Ecto neural progenitor cell (in vitro differentiated cells): ENCODE results near the gene PCK1.

ENCODE experiments used
- DNase-seq: peaks from one replicate; pipeline ENCODE4 v3.0.0-alpha.2; 2018; ENCODE audit warnings: low spot score

The PCK1 gene

DNA sequence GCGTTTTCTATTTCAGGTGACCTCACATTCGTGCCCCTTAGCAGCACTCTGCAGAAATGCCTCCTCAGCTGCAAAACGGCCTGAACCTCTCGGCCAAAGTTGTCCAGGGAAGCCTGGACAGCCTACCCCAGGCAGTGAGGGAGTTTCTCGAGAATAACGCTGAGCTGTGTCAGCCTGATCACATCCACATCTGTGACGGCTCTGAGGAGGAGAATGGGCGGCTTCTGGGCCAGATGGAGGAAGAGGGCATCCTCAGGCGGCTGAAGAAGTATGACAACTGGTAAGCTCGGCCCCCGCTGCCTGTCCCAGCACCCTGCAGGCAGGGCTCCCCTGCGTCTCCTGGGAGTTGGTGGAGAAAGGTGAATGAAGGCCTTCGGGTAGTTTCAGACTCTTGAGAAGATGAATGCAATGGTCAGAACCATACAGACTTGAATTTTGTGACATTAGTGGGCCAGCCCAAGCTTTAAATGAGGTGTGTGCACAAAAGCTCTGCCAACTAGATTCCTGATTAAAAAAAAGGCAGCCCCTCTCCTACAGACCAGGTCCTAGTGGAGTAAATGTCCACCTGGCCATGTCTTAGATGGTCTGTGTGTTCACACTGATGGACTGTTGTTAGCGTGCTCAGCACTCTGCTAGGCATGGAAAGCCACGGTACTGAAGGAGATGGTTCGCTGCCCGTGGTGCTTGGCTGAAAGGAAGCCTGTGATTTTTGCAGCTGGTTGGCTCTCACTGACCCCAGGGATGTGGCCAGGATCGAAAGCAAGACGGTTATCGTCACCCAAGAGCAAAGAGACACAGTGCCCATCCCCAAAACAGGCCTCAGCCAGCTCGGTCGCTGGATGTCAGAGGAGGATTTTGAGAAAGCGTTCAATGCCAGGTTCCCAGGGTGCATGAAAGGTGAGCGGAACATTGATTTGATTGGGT lies 708 bp downstream of the PCK1 start:
- no peak for DNase-seq

DNA sequence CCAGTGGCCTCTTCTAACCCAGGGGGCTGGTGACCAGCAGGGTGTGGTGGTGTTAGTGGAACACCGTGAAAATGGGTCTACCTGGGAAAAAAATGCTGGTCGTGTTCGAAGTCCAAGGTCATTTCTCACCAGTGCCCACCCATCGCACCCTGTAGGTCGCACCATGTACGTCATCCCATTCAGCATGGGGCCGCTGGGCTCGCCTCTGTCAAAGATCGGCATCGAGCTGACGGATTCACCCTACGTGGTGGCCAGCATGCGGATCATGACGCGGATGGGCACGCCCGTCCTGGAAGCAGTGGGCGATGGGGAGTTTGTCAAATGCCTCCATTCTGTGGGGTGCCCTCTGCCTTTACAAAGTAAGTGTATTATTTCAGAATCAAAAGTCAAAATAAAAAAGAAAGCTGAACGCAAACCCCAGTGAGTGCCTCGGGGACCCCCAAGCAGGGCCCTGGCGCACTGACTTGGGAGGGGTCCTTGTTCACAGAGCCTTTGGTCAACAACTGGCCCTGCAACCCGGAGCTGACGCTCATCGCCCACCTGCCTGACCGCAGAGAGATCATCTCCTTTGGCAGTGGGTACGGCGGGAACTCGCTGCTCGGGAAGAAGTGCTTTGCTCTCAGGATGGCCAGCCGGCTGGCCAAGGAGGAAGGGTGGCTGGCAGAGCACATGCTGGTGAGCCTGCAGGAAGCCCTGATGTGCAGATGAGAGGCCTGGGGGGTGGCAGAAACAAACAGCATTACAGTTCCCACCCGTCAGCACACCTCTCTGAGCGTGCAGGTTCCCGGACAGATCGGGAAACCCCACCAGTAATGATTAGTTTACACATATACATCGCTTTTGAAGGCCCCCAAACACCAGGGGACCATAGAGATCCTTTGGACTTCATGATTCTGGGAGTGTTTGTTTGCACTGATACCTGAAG lies 1.9 kb downstream of the PCK1 start:
- DNase-seq, result no peak

DNA sequence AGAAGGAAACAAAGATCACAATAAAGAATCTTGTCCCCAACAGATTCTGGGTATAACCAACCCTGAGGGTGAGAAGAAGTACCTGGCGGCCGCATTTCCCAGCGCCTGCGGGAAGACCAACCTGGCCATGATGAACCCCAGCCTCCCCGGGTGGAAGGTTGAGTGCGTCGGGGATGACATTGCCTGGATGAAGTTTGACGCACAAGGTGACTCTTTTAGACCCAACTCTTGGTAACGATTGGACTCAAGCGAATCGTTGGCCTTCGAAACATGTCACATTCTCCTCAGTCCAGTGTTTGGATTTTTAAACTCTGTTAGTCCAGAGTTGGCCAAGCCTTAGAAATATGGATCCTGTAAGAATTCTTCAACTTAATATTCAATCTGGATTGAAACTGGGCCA lies 2.6 kb downstream of the PCK1 start:
- DNase-seq, result no peak

DNA sequence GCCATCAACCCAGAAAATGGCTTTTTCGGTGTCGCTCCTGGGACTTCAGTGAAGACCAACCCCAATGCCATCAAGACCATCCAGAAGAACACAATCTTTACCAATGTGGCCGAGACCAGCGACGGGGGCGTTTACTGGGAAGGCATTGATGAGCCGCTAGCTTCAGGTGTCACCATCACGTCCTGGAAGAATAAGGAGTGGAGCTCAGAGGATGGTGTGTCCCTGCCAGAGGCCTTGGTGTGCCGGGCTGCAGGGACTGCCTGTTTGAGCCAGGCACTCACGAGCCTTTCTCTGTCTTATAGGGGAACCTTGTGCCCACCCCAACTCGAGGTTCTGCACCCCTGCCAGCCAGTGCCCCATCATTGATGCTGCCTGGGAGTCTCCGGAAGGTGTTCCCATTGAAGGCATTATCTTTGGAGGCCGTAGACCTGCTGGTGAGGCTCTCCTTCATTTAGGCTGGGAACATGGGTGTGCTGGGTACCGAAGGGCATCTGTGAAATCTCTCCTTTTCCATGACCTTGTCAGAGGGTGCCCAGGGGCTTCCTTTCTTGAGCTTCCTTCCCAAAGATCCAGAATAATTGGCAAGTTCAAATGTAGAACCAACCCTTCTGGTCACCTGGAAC lies 3.4 kb downstream of the PCK1 start:
- DNase-seq, result no peak

DNA sequence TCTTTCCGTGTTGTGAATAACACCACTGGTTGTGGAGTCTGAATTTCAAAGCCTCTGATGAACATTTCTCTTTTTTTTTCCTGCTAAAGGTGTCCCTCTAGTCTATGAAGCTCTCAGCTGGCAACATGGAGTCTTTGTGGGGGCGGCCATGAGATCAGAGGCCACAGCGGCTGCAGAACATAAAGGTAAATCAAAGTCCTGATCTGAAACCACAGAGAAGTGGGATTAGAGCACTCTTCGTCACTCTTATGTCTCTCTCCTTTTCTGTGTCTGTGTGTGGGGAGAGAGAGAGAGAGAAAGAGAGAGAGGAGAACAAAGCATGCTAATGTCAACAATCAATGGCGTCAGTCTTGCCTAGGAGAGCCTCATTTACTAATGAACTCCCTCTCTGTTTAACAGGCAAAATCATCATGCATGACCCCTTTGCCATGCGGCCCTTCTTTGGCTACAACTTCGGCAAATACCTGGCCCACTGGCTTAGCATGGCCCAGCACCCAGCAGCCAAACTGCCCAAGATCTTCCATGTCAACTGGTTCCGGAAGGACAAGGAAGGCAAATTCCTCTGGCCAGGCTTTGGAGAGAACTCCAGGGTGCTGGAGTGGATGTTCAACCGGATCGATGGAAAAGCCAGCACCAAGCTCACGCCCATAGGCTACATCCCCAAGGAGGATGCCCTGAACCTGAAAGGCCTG lies 4.2 kb downstream of the PCK1 start:
- DNase-seq, result no peak

DNA sequence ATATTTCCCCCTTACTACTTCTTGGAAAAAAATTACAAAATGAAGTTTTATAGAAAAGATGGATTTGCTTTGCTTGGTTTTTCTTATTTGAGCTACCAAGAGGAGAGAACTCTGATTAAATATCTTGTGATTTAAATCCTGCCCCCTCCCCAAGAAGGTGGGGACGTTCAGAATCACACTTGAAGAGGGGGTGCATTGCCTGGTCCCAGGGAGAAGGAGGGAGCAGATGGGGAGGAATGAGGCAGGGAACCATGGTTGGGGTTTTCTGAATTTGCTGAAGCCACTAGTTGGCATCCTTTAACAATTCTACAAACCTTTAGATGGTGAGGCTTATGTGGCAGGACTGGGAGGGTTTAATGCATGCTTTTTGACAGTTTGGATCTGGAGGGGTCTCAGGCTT lies 5.5 kb downstream of the PCK1 start:
- no peak for DNase-seq

DNA sequence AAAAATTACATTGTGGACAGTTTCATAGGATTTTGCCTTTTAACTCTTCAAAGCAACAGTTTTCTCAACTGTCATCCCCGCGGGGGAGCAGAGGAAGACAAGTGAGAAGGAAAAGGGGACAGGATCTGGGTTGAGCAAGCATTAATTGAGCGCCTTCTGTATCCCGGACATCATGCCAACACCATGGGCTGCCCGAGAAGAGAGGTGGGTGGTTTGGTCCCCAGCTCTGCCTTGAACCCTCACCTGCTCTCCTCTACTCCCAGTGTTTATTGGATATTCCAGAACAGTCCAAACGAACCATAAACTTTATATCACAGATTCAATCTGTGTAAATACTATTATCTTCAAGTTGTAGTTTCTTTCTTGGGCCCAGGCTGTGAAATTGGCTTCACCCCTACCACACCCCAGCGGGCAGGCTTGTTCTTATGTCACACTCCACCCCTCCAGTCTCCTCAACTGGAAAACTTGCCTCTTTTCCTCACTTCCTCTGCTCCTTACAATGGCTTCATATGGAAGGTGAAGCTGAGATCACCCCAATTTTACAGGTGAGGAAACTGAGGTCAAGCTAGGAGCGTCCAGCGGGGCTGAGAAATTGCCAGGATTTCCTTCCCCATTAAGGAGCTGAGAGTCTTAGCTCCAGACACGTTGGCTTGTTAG lies 6.0 kb downstream of the PCK1 start:
- DNase-seq, result no peak

DNA sequence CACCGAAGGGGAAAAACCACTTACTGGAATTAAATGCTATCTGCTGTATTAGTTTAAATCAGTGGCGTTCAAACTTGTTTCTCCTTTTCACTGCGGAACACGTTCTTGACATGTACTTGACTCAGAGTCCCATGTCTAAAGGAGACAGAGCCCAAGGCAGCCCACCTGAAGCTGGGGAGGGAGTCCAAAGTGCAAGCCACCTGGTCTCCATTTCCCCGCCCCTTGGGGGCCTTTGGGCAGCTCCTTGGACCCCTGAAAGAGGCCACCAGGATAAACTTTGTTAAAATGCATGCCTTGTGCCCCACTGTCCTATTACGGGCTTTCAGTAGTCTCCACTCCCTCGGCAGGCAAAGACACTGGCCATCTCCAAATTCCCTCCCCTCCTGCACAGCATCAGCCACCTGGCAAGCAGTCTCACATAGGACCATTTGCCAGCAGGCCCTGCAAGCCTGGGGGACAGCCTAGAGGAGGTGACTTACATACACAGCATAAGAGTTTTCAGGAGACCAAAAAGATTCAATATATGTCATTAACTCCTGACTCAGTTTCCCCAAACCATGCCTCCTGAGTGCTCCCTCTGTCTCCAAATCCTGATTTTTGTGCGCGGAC lies 6.7 kb downstream of the PCK1 start:
- no peak for DNase-seq

DNA sequence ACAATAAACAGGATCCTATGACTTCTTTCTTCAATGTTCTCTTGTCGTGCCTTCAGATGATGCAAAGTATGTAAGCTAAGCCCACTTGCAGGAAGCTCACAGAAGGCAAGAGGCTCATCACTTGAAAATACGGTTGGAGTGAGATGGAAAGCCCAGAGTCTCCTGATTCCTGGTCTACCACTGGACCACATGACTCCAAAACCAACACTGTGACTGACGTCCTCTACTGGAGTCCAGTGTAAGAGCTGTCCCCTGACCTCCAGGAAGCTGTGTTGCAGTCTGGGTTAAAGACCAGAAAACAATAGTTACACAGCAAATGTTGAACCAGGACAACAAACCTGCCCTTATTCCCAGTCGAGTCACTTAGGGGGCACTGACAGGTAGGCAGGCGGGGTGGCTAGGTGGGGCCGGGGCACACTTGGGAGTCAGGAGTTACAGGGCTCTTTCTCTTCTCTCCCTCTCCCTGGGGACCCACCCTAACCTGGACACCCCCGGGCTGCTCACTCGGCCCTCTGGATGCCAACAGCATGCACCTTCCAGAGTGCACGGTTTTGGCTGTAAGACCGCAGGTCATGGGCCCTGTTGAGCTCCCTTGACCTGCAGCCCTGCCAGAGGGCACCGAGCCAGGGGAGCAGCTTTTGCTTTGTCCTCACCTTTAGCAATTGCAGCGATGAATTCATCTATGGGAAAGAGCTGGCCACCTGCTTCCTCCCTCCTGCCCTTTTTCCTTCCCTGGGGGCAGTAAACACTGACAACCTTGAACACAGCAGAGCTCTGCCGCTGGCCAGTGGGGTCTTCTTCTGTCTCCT lies 7.4 kb downstream of the PCK1 start:
- no peak for DNase-seq

DNA sequence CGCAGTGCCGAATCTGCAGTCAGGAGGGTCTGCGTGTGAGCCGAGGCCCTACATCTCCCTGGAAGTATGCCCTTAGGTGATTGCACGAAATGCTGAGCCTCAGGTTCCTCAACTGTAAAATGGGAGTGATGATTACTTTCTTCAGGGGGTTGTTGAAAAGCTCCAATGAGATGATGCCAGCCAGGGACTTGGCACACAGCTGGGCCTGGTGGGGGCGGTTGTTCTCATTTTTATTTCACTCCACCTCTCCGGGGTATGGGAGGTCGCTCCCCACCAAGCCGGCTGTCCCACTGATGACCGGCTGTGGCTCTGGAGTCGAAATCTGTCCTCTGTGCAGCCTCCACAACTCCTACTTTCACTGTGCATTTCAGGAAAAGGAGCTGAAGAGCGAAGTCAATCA lies 8.1 kb downstream of the PCK1 start:
- no peak for DNase-seq

DNA sequence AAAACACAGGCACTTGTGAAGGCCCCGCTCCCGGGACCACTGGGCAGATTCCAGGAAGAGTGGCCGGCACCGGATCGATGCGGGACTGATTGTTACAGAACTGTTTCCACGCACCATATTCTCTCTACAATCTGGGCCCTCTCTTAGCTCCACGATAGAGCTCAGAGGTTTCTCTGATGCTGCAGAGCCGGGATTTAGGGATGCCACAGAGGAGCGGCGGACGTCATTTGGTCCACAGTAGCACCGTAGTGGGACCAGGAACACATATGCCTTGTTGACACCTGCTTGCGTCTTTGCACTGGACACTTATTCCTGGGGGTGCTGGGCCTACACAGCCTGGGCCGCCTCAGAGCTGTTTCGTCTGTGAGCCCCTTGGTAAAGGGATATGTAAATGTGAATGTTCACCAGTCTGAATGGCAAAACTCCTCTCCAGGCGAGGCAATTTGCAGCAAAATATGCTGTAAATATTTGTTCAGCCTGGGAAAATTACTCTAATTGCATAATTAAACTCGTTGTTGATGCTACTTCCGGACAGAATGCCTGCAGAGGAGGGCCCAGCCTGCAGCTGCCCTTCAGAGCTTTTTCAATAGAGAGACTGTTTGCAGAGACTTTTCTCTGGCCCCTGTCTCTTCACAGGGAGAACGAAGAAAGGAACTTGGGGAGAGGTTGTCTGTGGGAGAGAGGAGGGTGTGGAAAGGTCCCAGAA lies 9.4 kb downstream of the PCK1 start:
- no peak for DNase-seq

DNA sequence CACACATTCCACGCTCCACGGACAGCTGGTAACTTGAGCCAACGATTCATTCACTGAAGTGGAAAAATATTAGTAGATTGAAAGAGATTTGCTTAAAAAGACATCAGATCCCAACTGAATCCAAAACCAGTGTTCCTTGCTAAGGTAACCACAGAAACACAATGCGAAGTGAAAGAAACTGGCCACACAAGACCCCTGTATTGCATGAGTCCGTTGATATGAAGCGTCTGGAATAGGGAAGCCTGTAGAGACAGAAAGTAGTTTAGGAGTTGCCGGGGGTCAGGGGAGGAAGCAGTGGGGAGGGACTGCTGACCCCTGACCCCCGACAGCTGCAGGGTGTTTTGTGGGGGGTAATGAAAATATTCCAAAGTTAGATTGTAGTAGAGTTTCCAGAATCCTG lies 10.0 kb downstream of the PCK1 start:
- DNase-seq, result no peak

DNA sequence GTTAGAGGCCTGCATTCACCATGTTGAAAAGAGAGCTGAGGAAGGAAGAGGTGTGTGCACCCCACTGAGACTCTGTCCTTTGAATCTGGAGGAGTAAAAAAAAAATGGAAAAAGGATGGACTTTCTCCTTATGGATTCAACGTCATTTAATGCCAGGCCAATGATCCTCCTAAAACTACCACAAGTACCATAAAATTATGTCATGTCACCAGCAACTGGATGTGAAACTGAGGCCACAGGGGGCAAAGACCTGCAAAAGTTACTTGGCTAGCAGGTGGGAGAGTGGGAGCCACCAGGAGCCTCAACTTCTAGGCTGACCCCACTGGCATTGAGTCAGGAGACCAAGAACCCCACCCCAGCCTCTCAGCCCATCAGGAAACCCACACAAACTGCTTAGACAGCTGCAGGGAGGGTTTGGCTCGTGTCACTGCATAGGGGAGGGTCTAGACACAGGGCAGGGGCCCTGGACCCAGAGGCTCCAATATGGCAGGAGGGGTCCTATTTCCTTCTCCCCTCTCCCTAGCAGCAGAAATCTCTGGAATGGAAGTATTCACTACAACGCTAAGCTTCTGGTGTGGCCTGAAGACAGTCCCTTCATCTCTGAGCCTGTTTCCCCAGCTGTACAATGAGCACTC lies 11.0 kb downstream of the PCK1 start:
- no peak for DNase-seq

DNA sequence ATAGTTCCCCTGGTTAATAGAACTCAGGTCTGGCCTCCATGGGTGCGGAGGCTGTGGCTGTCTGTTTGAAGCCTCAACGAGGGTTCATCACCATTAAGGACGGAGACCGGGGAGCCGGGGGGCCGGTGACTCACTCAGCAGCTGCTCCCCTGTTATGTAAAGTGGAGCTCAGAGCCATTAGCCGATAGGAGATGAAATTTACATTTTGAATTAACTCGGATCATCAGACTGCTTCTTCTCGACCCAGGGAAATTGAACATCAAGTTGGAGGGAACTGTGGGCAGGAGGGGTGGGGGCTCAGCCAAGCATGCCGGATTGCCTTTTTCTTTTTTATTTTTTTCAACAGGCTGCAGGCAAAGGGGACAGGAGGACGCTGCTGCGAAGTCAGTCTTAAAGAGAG lies 12.3 kb downstream of the PCK1 start:
- DNase-seq, result no peak

DNA sequence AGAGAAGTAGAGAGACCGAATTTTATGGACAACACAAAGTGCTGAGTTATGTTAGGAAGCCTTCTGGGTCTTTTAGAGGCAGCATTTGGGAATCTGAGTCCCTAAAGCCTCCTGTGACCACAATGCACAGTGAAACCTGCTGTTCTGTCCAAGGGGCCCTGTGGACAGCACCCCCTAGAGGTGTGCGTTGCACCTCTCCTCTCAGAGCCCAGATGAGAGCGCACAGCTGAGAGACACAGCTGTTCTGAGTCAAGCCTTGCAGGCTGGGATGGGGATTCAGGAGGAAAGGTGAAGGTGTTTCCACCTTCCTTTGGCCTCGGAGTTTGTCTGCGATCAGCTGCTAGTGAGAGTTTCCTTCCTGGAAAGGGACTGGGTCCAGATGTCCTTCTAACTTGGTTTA lies 13.0 kb downstream of the PCK1 start:
- DNase-seq, result no peak

DNA sequence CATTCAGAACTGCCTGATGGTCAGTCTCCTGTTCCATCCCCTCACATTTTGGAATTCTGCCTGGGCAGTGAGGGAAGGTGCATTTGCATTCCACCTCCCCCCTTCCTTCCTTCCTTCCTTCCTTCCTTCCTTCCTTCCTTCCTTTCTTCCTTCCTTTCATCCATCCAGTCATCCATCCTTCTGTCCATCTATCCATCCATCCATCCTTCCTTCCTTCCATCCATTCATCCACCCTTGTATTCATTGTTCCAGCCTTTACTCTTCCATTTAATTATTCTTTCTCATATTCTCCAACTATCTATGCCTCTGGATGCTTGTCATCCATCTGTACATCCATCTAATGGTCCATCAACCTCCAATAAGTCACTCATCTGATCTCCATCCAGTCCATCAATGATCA lies 14.0 kb downstream of the PCK1 start:
- no peak for DNase-seq

DNA sequence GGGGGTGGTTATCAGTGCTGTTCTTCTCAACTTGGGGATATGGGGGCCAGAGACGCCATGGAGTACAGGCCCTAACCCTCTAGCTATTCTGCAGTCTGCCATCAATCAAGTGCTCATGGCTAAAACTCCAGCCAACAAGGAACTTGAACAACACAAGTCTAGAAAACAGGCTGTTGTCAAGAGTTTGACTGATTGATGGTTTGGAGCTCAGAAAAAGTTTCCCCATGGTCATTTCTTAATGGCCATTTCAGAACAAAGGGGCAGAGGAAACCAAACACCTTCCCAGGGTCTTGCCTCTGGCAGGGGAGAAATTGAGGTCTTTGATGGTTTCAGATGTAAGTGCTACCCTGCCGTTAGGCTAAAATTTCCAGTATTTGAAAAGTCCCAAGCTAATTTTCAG lies 15.1 kb downstream of the PCK1 start:
- no peak for DNase-seq

DNA sequence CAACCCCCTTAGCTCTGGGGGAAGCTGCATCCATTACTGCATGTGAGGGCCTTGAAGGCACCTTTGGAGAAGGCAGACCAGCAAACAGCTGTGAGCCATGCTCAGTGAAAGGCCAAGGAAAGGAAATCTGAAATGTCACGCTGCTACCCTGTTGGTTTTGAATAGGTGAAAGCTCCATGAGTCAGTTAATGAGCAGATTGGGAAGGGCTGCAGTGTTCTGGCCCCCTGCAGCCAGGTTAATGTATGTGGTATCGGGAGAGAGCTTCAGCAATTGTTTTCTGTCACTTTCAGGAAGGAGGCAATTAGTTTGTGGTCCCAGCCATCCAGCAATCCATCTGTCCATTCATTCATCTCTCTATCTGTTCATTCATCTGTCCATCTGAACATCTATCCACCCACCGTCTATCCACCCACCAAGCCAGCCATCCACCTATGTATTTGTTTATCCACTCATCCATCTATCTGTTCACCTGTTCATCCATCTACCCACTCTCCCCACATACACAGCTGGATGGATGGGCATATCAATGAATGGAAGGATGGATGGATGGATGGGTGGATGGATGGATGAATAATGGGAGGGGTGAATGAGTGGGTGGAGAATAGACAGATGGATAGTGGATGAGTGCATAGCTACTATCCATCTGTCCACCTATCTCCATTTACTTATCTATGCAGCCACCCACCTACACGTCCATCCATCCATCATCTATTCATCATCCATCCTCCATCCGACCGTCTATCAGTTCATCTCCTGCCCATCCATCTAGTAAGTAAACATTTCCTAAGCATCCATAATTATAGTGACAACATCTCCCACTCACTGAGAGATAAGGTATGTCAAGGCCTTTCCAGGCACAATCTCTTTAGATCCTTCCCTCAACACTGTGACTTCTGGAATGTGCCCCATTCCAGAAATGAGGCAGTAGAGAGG lies 16.0 kb downstream of the PCK1 start:
- DNase-seq, result no peak
